Measurements from ENCODE around the gene EIF4E2.

EIF4E2 gene

DNA sequence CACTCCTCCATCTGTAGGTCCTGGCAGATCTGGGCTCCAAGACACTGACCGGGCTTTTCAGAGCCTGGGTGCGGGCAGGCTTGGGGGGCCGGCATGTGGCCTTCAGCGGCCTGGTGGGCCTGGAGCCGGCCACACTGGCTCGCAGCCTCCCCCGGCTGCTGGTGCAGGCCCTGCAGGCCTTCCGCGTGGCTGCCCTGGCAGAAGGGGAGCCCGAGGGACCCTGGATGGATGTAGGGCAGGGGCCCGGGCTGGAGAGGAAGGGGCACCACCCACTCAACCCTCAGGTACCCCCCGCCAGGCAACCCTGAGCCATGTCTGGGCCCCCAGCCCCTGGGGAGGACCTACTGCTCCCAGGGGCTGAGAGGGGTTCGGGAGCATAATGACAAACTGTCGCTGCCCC is 25.3 kb upstream of the EIF4E2 start:
- H4K20me1 ChIP-seq (ENCODE audit: insufficient read depth, low read length), result no peaks in the 10 kb centered on the region
- TF ChIP-seq, protein P1, sequence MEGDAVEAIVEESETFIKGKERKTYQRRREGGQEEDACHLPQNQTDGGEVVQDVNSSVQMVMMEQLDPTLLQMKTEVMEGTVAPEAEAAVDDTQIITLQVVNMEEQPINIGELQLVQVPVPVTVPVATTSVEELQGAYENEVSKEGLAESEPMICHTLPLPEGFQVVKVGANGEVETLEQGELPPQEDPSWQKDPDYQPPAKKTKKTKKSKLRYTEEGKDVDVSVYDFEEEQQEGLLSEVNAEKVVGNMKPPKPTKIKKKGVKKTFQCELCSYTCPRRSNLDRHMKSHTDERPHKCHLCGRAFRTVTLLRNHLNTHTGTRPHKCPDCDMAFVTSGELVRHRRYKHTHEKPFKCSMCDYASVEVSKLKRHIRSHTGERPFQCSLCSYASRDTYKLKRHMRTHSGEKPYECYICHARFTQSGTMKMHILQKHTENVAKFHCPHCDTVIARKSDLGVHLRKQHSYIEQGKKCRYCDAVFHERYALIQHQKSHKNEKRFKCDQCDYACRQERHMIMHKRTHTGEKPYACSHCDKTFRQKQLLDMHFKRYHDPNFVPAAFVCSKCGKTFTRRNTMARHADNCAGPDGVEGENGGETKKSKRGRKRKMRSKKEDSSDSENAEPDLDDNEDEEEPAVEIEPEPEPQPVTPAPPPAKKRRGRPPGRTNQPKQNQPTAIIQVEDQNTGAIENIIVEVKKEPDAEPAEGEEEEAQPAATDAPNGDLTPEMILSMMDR (IDR thresholded peaks at IDR 0.05; ENCODE audit: borderline replicate concordance, extremely low read depth, low read length, poor library complexity, severe bottlenecking), result no peak
- no peak for TF ChIP-seq EZH2 (IDR thresholded peaks at IDR 0.05; ENCODE audit: borderline replicate concordance, low read depth, low read length, severe bottlenecking)
- no peak overlapping the region for H3K9ac ChIP-seq (ENCODE audit: low read depth, low read length)
- H3K79me2 ChIP-seq (ENCODE audit: insufficient read depth, low read length), result no peaks in the 10 kb centered on the region
- H3K27me3 ChIP-seq (ENCODE audit: insufficient read depth, low read length, poor library complexity), result no peaks in the 10 kb centered on the region
- no peak overlapping the region for H3K27ac ChIP-seq (ENCODE audit: low read length)
- H3K9me3 ChIP-seq (ENCODE audit: insufficient read depth, low read length, severe bottlenecking), result no peaks in the 10 kb centered on the region
- H3K4me2 ChIP-seq (ENCODE audit: insufficient read depth, low read length), result no peak overlapping the region
- DNase-seq (no peak), ATAC-seq (ENCODE audit: insufficient read depth, low read depth) (no peak)
- H3K36me3 ChIP-seq (ENCODE audit: insufficient read depth, low read length), result no peaks in the 10 kb centered on the region
- H3K4me3 ChIP-seq (ENCODE audit: low read depth in 1 of 2, low read length in 2 of 2), result no peak overlapping the region
- H3K4me1 ChIP-seq (ENCODE audit: insufficient read depth, low read length), result peaks cover 5% of the 10 kb centered on the region
- no peak overlapping the region for H2AFZ ChIP-seq (ENCODE audit: low read depth, low read length)

DNA sequence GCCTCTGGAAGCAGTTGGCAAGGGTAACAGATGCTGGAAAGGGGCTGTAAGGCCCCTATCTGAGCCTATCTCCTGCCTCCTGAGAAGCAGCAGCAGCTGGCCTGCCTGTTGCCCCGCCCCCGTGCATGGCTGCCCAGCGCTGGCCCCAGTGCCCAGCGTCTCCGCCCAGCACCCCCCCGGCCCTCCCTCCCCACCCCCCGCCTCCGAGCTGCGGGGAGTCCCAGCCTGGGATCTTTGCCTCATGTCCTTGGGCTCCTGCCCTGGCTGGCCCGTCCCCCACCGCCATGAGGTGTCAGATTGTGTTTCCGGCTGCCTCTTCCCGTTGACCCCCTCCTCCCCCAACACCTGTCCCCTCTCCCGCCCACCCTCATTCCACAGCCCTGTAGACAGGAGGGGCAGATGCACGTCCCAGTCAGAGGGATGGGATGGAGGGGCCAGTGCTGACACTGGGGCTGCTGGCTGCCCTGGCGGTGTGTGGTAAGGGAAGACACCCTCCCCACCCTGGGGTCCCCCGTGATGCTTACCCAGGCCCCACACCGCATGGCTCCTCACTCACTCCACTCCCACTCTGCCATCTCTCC is 24.6 kb upstream of the EIF4E2 start, which contains the start of gene CHRND:
Gene CHRND (plus strand): TSS at position 370 of the 581 bp plus-strand sequence. CDS start 56 bp downstream, at position 426.
- TF ChIP-seq, protein P1 (IDR thresholded peaks at IDR 0.05; ENCODE audit: borderline replicate concordance, extremely low read depth, low read length, poor library complexity, severe bottlenecking), result no peak
- TF ChIP-seq EZH2 (IDR thresholded peaks at IDR 0.05; ENCODE audit: borderline replicate concordance, low read depth, low read length, severe bottlenecking), result no peak
- Histone ChIP-seq H3K27ac (ENCODE audit: low read length) (no peak within 1 kb of the TSS), H3K9ac (ENCODE audit: low read depth, low read length) (no peak within 1 kb of the TSS), H3K36me3 (ENCODE audit: insufficient read depth, low read length) (no peaks in the 10 kb centered on the region), H2AFZ (ENCODE audit: low read depth, low read length) (no peak within 1 kb of the TSS), H3K4me3 (ENCODE audit: low read depth in 1 of 2, low read length in 2 of 2) (no peak within 1 kb of the TSS), H4K20me1 (ENCODE audit: insufficient read depth, low read length) (no peaks in the 10 kb centered on the region), H3K27me3 (ENCODE audit: insufficient read depth, low read length, poor library complexity) (no peaks in the 10 kb centered on the region), H3K9me3 (ENCODE audit: insufficient read depth, low read length, severe bottlenecking) (no peaks in the 10 kb centered on the region), H3K4me1 (ENCODE audit: insufficient read depth, low read length) (peaks cover 5% of the 10 kb centered on the region), H3K4me2 (ENCODE audit: insufficient read depth, low read length) (no peak within 1 kb of the TSS), H3K79me2 (ENCODE audit: insufficient read depth, low read length) (no peaks in the 10 kb centered on the region)
- no peak for ATAC-seq (ENCODE audit: insufficient read depth, low read depth)
- no peak for DNase-seq

DNA sequence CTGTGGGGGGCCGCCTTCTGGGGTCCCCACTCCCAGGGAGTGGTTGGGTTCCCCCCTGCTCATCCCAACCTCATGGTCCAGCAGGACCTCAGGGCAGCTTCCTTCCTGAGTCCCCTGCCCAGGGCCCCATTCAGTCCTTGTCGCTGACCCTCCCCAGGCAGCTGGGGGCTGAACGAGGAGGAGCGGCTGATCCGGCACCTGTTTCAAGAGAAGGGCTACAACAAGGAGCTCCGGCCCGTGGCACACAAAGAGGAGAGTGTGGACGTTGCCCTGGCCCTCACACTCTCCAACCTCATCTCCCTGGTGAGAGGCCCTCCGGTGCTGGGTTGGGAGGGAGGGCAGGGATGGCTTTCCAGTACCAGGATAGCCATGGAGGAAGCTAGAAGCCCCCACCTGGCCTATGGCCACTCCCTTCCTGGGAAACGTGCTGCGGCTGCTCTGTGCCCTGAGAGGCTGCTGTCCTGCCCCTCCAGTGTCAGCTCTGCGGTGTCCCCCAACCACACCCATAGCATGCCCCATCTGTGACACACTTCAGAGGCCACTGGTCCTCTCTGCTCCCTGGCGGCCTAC is 24.0 kb upstream of the EIF4E2 start:
- Histone ChIP-seq H3K27ac (ENCODE audit: low read length) (no peak overlapping the region), H3K4me2 (ENCODE audit: insufficient read depth, low read length) (no peak overlapping the region), H3K79me2 (ENCODE audit: insufficient read depth, low read length) (no peaks in the 10 kb centered on the region), H3K36me3 (ENCODE audit: insufficient read depth, low read length) (no peaks in the 10 kb centered on the region), H3K27me3 (ENCODE audit: insufficient read depth, low read length, poor library complexity) (no peaks in the 10 kb centered on the region), H4K20me1 (ENCODE audit: insufficient read depth, low read length) (no peaks in the 10 kb centered on the region), H3K4me3 (ENCODE audit: low read depth in 1 of 2, low read length in 2 of 2) (no peak overlapping the region), H3K4me1 (ENCODE audit: insufficient read depth, low read length) (peaks cover 5% of the 10 kb centered on the region), H3K9ac (ENCODE audit: low read depth, low read length) (no peak overlapping the region), H2AFZ (ENCODE audit: low read depth, low read length) (no peak overlapping the region), H3K9me3 (ENCODE audit: insufficient read depth, low read length, severe bottlenecking) (no peaks in the 10 kb centered on the region)
- ATAC-seq (ENCODE audit: insufficient read depth, low read depth), result no peak
- no peak for DNase-seq
- TF ChIP-seq, protein P1 (IDR thresholded peaks at IDR 0.05; ENCODE audit: borderline replicate concordance, extremely low read depth, low read length, poor library complexity, severe bottlenecking), result no peak
- no peak for TF ChIP-seq EZH2 (IDR thresholded peaks at IDR 0.05; ENCODE audit: borderline replicate concordance, low read depth, low read length, severe bottlenecking)
